HL-60 (cell line): ENCODE data around the gene IFFO2.

Experiments
- GABPA ChIP-seq: IDR thresholded peaks from 2 replicates; pipeline ENCODE4 v1.6.1; 2012; ENCODE audit warnings: low read depth
- POLR2AphosphoS5 ChIP-seq: IDR thresholded peaks from 2 replicates; pipeline ENCODE4 v1.6.1; 2012; ENCODE audit warnings: low read depth
- SPI1 ChIP-seq: IDR thresholded peaks from 2 replicates; pipeline ENCODE4 v1.6.1; 2012; ENCODE audit warnings: low read depth, mild to moderate bottlenecking, borderline replicate concordance
- TF ChIP-seq, protein P1 (sequence below): IDR thresholded peaks from one replicate; pipeline ENCODE4 v1.5.1; 2011; ENCODE audit warnings: low read length, control low read depth, inconsistent platforms; ENCODE audit not compliant: insufficient read depth
- TF ChIP-seq, protein P2 (sequence below): IDR thresholded peaks from 2 replicates; pipeline ENCODE4 v1.6.1; 2012; ENCODE audit warnings: low read depth; ENCODE audit not compliant: insufficient replicate concordance

GRCh38 chr1:18876210-18876609 is 80.3 kb downstream of the IFFO2 start:
- TF ChIP-seq, protein P1, sequence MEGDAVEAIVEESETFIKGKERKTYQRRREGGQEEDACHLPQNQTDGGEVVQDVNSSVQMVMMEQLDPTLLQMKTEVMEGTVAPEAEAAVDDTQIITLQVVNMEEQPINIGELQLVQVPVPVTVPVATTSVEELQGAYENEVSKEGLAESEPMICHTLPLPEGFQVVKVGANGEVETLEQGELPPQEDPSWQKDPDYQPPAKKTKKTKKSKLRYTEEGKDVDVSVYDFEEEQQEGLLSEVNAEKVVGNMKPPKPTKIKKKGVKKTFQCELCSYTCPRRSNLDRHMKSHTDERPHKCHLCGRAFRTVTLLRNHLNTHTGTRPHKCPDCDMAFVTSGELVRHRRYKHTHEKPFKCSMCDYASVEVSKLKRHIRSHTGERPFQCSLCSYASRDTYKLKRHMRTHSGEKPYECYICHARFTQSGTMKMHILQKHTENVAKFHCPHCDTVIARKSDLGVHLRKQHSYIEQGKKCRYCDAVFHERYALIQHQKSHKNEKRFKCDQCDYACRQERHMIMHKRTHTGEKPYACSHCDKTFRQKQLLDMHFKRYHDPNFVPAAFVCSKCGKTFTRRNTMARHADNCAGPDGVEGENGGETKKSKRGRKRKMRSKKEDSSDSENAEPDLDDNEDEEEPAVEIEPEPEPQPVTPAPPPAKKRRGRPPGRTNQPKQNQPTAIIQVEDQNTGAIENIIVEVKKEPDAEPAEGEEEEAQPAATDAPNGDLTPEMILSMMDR: no peak
- TF ChIP-seq, protein P2, sequence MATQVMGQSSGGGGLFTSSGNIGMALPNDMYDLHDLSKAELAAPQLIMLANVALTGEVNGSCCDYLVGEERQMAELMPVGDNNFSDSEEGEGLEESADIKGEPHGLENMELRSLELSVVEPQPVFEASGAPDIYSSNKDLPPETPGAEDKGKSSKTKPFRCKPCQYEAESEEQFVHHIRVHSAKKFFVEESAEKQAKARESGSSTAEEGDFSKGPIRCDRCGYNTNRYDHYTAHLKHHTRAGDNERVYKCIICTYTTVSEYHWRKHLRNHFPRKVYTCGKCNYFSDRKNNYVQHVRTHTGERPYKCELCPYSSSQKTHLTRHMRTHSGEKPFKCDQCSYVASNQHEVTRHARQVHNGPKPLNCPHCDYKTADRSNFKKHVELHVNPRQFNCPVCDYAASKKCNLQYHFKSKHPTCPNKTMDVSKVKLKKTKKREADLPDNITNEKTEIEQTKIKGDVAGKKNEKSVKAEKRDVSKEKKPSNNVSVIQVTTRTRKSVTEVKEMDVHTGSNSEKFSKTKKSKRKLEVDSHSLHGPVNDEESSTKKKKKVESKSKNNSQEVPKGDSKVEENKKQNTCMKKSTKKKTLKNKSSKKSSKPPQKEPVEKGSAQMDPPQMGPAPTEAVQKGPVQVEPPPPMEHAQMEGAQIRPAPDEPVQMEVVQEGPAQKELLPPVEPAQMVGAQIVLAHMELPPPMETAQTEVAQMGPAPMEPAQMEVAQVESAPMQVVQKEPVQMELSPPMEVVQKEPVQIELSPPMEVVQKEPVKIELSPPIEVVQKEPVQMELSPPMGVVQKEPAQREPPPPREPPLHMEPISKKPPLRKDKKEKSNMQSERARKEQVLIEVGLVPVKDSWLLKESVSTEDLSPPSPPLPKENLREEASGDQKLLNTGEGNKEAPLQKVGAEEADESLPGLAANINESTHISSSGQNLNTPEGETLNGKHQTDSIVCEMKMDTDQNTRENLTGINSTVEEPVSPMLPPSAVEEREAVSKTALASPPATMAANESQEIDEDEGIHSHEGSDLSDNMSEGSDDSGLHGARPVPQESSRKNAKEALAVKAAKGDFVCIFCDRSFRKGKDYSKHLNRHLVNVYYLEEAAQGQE: no peak
- TF ChIP-seq POLR2AphosphoS5 (no peak), SPI1 (no peak), GABPA (no peak)
